ENCODE measurements around the gene ASIC2.

DNA sequence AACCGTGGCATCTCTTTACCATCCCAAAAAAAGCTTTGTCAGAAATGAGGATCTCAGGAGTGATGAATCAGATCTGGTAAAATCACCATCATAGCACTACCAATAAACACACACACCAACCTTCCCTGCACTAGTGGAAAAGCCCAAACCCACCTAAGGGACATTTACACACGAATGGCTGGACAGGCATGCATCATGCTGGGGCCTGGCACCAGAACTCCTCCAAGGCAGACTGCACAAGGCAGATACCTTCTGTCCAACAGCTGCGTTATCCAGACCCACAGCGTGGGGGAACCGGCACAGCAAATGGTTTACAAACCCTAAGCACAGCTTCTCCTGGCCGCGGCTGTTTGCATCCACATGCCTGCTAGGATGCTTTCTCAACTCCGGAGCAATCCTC is 2.8 kb downstream of the ASIC2 start:
- TF ChIP-seq, protein P1, sequence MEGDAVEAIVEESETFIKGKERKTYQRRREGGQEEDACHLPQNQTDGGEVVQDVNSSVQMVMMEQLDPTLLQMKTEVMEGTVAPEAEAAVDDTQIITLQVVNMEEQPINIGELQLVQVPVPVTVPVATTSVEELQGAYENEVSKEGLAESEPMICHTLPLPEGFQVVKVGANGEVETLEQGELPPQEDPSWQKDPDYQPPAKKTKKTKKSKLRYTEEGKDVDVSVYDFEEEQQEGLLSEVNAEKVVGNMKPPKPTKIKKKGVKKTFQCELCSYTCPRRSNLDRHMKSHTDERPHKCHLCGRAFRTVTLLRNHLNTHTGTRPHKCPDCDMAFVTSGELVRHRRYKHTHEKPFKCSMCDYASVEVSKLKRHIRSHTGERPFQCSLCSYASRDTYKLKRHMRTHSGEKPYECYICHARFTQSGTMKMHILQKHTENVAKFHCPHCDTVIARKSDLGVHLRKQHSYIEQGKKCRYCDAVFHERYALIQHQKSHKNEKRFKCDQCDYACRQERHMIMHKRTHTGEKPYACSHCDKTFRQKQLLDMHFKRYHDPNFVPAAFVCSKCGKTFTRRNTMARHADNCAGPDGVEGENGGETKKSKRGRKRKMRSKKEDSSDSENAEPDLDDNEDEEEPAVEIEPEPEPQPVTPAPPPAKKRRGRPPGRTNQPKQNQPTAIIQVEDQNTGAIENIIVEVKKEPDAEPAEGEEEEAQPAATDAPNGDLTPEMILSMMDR (IDR thresholded peaks at IDR 0.05; ENCODE audit: low read depth, low read length, poor library complexity, severe bottlenecking), result no peak
- TF ChIP-seq EZH2phosphoT487 (IDR thresholded peaks at IDR 0.05; ENCODE audit: borderline replicate concordance, low read length), result no peak
